Measurements from ENCODE around the gene ANKRD2. TPM values are rescaled to one million over a fixed set of nuclear protein-coding genes. Genes with fewer than 3 reads are reported as not detected.

ANKRD2 gene
- total and polyA plus RNA-seq, 2 donors (not counting 3 experiments of a cell fraction or from before 2014, with no cell fraction given) = 1.6 to 1.8 TPM

DNA sequence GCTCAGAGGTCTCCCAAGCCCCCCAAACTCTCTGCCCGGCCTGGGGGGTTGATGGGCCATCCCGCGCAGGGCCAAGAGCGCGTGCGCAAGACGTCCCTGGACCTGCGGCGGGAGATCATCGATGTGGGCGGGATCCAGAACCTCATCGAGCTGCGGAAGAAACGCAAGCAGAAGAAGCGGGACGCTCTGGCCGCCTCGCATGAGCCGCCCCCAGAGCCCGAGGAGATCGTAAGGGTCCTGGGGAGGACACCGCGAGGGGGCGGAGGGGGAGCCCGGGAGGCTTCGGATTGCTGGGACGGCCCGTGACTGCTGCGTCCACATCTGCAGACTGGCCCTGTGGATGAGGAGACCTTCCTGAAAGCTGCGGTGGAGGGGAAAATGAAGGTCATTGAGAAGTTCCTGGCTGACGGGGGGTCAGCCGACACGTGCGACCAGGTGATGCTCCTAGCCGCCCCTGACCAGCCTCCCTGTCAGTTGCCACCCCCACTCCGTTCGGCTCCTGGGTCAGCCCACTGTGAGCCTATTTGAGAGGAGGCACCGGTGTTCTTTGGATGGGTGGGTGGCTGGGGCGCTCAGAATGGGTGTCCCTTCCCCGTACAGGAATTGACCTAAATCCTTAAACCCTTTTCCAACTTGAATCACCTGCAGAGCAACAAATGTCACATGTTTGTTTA is 5.7 kb downstream of the ANKRD2 start:
- H3K9me3 ChIP-seq (replicated peaks; ENCODE audit: control insufficient read depth, insufficient read depth, low read length) = no peaks in the 10 kb centered on the region
- TF ChIP-seq, protein P1, sequence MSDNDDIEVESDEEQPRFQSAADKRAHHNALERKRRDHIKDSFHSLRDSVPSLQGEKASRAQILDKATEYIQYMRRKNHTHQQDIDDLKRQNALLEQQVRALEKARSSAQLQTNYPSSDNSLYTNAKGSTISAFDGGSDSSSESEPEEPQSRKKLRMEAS (IDR thresholded peaks at IDR 0.05; ENCODE audit: insufficient read depth, insufficient read length) = no peak
- TF ChIP-seq, protein P2, sequence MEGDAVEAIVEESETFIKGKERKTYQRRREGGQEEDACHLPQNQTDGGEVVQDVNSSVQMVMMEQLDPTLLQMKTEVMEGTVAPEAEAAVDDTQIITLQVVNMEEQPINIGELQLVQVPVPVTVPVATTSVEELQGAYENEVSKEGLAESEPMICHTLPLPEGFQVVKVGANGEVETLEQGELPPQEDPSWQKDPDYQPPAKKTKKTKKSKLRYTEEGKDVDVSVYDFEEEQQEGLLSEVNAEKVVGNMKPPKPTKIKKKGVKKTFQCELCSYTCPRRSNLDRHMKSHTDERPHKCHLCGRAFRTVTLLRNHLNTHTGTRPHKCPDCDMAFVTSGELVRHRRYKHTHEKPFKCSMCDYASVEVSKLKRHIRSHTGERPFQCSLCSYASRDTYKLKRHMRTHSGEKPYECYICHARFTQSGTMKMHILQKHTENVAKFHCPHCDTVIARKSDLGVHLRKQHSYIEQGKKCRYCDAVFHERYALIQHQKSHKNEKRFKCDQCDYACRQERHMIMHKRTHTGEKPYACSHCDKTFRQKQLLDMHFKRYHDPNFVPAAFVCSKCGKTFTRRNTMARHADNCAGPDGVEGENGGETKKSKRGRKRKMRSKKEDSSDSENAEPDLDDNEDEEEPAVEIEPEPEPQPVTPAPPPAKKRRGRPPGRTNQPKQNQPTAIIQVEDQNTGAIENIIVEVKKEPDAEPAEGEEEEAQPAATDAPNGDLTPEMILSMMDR (IDR thresholded peaks at IDR 0.05; ENCODE audit: extremely low read depth in 1 of 2, insufficient read depth in 1 of 2, low read depth in 1 of 2, low read length in 2 of 2) = no peak
- TF ChIP-seq POLR2AphosphoS5 (IDR thresholded peaks at IDR 0.05; ENCODE audit: insufficient read depth, low read depth, low read length) (no peak), GATA2 (IDR thresholded peaks at IDR 0.05; ENCODE audit: insufficient read depth, insufficient read length, low read depth, low read length) (no peak), FOS (IDR thresholded peaks at IDR 0.05; ENCODE audit: borderline replicate concordance, insufficient read depth, low read length) (no peak), MYC (IDR thresholded peaks at IDR 0.05; ENCODE audit: low read depth, low read length) (no peak), POLR2A (IDR thresholded peaks at IDR 0.05; ENCODE audit: low read depth, low read length) (no peak), EZH2 (IDR thresholded peaks at IDR 0.05; ENCODE audit: borderline replicate concordance, low read depth, low read length, severe bottlenecking) (no peak), JUN (IDR thresholded peaks at IDR 0.05; ENCODE audit: borderline replicate concordance, insufficient read depth, insufficient read length, low read depth) (no peak)
- FAIRE-seq (no peak), DNase-seq (ENCODE audit: low read depth, low spot score) (no peak)
- no peak overlapping the region for H2AFZ ChIP-seq (ENCODE audit: low read depth, low read length)
- no peaks in the 10 kb centered on the region for H4K20me1 ChIP-seq (replicated peaks; ENCODE audit: control insufficient read depth, extremely low read depth, insufficient read depth, low read length)
- dilution Hi-C loops (cut with MboI; ENCODE audit: extremely low pct_ligation_motif_present, low sequenced_read_pairs) (no loop called here), intact Hi-C loops (cut with micrococcal nuclease) (no loop called here)
- H3K9ac ChIP-seq (replicated peaks; ENCODE audit: extremely low read depth, insufficient read depth, low read length) = no peak overlapping the region
- H3K27ac ChIP-seq (ENCODE audit: insufficient read depth, low read depth, low read length) = no peak overlapping the region
- no peaks in the 10 kb centered on the region for H3K9me1 ChIP-seq (replicated peaks; ENCODE audit: control insufficient read depth, extremely low read depth, insufficient read depth, low read length)
- no peaks in the 10 kb centered on the region for H3K27me3 ChIP-seq (ENCODE audit: control insufficient read depth in 2 of 2, insufficient read depth in 2 of 2, low read length in 2 of 2)
- H3K4me1 ChIP-seq (ENCODE audit: control insufficient read depth, extremely low read depth, insufficient read depth, low read length) = peaks cover 14% of the 10 kb centered on the region
- CTCF ChIA-PET = interaction anchor here (1.0 to 8.2 kb wide), 2 partner anchors 9 to 35 kb away, joined by 3 to 304 read pairs; no protein-coding TSS in a partner anchor
- no peaks in the 10 kb centered on the region for H3K79me2 ChIP-seq (ENCODE audit: control insufficient read depth, insufficient read depth, low read length)
- no TSS peak for BruUV-seq (replicated peaks)
- H3K4me3 ChIP-seq (replicated peaks in 1 of 3; ENCODE audit: insufficient read depth in 1 of 3, low read depth in 1 of 3, low read length in 3 of 3) = peak overlapping the region in 1 of 3 experiments; percentile 5
- no peak overlapping the region for H3K4me2 ChIP-seq (ENCODE audit: insufficient read depth, low read length)
- POLR2A ChIA-PET = no interaction called here
- no peaks in the 10 kb centered on the region for H3K36me3 ChIP-seq (ENCODE audit: control insufficient read depth in 2 of 2, extremely low read depth in 1 of 2, insufficient read depth in 2 of 2, low read length in 2 of 2)

Data from endothelial cell of umbilical vein (primary cell).